GM12873 (cell line): Measurements from ENCODE around the gene MYO5B.

Experiments
- TF ChIP-seq, protein P1 (sequence below): IDR thresholded peaks from 2 replicates; pipeline ENCODE4 v1.5.1; 2012; ENCODE audit warnings: low read depth, mild to moderate bottlenecking, moderate library complexity, low read length, control low read depth; ENCODE audit not compliant: insufficient read depth; ENCODE audit errors: missing control alignments

MYO5B gene

GRCh38 chr18:50170004-50170403 lies 24.9 kb downstream of the MYO5B start:
- TF ChIP-seq, protein P1, sequence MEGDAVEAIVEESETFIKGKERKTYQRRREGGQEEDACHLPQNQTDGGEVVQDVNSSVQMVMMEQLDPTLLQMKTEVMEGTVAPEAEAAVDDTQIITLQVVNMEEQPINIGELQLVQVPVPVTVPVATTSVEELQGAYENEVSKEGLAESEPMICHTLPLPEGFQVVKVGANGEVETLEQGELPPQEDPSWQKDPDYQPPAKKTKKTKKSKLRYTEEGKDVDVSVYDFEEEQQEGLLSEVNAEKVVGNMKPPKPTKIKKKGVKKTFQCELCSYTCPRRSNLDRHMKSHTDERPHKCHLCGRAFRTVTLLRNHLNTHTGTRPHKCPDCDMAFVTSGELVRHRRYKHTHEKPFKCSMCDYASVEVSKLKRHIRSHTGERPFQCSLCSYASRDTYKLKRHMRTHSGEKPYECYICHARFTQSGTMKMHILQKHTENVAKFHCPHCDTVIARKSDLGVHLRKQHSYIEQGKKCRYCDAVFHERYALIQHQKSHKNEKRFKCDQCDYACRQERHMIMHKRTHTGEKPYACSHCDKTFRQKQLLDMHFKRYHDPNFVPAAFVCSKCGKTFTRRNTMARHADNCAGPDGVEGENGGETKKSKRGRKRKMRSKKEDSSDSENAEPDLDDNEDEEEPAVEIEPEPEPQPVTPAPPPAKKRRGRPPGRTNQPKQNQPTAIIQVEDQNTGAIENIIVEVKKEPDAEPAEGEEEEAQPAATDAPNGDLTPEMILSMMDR, result no peak

GRCh38 chr18:50169149-50169548 lies 25.8 kb downstream of the MYO5B start:
- TF ChIP-seq, protein P1, result no peak

DNA sequence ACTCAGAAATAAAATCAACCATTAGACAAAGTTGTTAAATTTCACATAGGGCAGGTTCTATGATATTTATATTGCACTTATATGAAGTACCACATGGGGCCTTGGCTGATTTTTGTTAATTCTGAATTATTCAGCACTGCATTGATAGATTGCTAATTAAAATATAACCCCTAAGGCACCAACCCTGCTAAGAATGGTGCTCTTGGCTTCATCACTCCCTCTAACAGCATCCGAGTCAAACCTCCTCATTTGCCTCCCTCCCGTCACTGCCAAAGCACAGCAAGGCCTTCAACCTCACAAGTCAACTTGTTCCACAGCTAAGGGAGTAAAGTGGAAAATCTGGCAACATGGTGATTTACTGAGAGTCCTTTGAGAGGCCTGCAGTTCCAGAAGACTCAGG lies 27.0 kb downstream of the MYO5B start:
- TF ChIP-seq, protein P1, result no peak

GRCh38 chr18:50166901-50167300 lies 28.0 kb downstream of the MYO5B start:
- TF ChIP-seq, protein P1, result no peak

GRCh38 chr18:50163505-50163904 lies 31.4 kb downstream of the MYO5B start:
- TF ChIP-seq, protein P1, result no peak

DNA sequence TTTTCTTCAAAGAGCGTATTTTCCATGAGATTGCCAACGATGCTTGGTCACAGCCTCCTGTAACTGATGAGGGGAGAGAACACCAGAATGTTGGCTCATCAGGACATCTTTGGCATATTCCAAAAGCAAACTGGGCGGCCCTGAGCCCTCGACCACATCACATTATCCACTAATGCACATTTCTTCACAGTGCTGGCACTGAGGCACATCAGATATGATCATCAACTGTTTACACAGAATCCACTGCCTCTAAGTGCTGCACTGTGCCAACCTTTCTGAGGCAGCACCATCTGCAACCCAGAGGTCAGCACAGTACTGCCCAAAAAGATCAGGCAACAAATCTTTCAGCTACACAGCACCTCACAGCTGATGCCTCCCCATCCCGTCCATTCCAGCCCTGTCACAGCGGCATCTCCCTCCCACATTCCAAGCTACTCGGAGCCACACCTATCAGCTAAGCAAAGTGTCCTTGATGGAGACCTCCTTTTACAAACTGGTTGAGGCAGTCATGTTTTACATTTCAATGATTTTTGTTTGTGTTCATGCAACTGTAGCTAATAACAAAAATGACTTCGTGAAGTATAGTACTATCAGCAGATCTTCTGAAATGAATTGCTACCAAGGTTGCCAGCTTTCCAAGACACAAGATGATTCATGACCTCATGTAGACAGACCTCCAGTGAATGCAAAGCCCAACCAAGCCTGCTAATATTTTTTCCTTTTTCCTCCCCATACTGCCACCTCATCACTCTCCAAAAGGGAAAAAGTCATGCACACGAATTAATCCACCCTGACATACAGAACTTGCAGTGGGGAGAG lies 32.3 kb downstream of the MYO5B start:
- TF ChIP-seq, protein P1, result no peak

- TF ChIP-seq, protein P1, result no peak
These were observed 33.2 kb downstream of the MYO5B start for GRCh38 chr18:50161597-50162205.
